Islet precursor cell (in vitro differentiated cells): ENCODE measurements around the gene TMEM191B.
"Not testable (repeated sequence)": the region's sequence is repeated elsewhere in the genome, so short reads cannot be mapped to it uniquely, and the experiment has no call there.

ENCODE experiments used
- DNase-seq: peaks from one replicate; pipeline ENCODE4 v3.0.0-alpha.2; 2018

The TMEM191B gene

DNA sequence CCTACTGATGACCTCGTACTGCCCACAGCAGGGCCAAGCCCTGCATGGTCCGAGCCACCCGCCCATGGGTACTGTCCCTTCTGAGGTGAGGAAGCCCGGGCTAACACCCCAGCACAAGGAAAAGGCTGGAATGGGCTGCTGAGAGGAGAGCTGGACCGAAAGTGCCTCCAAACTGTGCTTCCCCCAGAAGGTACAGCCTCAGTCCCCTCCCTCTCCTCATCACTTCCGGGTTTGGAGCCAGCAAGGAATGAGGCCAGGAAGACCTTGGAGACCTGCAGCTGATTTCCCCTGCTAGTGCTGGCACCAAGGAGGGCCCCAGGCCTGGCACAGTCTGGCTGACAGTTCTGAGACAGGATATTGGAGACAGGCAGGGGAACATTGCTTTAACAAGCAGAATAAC, 31.3 kb downstream of the TMEM191B start:
- DNase-seq, result not testable (repeated sequence)

DNA sequence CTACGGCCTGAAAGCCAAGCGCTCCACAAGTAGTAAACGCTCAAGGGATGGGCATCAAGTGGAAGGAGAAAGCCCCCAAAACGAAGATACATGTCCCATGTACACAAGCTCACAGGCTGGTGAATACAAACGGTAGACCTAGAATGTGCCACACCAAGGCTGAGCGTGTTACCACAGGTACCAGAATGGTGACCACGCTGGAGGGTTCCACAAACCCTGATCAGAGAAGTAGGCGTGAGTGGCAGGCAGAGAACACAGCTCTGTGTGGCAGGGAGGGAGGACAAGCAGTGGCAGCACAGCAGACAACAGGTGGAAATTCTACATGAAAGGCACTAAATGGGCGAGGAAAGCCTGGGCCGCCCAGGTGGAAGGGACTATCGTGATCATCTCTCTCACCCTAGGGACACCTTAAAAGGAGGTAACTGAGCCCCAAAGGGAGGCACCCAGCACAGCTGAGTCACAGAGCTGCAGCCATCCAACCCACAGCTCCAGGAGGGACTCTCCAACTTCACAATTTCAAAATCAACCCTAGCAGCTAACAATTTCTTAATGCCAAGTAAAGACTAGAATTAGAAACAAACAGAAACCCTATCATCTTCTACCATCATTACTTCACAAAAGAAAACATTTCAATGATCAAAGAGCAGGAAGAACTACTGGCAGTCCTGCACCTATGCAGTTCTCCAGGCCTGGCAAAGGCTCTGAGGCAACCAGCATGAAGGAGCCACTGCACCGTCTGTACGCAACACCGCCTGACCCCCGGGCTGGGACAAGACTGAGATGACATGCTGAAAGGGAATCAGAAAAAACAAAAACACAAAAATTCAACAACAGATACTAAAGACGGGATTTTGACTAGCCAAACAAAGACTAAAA, 32.7 kb downstream of the TMEM191B start:
- DNase-seq, result not testable (repeated sequence)

DNA sequence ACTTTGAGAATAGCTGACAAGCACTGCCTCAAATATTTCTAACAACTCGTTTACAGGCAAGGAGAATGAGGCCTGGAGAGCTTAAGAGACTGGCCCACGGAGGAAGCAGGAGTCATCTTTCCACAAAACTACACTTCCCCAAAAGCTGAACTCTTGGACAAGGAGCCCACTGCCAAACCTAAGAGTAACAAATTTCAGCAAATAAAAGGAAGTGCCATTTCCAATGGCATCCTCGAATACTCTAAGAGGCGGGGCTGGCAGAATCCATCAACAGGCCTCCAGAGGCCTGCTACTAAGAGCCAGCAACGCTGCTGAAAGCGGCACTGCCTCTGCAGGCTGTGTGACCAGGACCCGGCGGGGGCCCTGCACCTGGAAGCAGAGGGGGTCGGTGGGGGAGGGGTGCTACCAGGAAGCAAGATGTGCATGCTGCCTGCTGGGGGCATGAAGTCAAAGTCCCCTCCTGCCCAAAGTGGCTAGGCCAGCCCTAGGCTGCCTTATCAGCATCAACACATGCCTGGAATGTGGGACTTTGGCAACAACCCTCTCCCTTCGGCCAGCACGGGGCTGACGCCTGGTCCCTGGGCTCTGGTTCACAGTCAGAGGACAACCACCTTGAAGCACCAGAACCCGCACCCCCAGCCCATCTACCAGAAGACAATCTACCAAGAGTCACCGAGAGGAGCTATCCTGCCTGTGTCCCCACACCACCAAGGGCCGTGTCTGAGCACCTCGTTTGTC, 43.1 kb downstream of the TMEM191B start:
- DNase-seq, result not testable (repeated sequence)

DNA sequence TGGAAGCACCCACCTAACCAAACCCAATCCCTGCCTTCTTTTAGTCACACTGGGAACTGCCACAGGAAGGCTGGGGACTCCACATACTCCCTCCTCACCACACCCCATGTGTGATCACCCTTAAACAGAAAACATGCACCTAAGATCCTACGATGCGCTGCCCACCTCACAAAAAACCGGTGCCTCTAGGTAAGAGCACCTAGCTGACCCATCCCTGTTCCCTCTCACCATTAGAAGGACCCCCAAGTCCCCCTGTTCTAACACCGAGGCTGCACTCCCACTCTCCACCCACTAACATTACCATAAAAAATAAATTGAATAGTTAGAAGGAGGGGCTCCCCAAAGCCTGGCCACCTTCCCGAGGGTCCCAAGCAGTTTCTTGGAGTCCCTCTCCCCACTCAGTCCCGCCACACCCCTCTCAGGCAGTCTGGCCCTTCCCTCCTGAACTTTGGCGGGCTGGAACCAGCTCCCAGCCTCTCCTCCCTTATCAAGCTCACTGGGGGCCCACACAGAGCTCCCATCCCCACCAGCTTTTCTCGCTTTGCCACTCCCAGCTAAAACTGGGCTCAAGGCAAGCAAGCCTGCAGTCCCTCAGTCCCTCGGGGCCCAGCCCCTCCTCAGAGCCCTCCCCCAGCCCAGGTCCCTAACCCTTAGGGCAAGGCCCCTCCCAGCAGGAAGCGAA, 46.0 kb downstream of the TMEM191B start:
- not testable (repeated sequence) for DNase-seq

DNA sequence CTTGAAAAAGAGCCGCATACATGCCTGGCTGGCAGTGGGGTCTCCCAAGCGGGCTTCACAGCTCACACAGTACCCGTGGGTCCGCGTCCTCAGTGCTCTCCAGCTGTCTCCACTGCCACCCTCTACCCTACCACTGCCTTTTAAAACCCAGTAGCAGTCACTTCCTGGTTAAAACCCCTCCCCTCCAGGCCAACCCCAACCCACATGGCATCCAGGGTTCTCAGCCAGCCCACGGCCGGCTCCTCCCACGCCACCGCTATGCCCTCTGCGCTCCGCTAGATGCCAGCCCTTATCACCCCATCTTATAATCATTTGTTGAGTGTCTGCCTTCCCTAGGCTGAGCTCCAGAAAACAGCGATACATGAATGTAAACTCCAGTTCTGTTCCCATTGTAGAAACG, 47.0 kb downstream of the TMEM191B start:
- not testable (repeated sequence) for DNase-seq

DNA sequence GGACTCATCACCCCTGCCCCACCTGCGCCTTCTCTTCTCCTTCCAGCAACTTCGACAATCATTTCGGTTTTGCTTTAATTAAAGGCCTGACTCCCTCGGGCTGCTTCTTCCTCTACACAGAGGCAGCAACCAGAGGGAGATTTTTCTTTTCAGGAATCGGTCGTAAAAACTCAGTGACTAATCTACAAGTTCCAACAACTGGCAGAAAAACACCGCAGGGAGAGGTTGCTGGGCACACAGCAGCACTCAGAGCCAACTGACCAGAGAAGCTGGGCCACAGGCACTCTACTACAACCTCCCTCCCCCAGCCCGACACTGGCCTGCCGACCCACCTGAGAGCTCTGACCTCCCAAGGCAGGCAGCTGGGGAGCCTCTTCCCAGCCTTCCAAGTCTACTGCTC, 48.1 kb downstream of the TMEM191B start:
- DNase-seq, result not testable (repeated sequence)

DNA sequence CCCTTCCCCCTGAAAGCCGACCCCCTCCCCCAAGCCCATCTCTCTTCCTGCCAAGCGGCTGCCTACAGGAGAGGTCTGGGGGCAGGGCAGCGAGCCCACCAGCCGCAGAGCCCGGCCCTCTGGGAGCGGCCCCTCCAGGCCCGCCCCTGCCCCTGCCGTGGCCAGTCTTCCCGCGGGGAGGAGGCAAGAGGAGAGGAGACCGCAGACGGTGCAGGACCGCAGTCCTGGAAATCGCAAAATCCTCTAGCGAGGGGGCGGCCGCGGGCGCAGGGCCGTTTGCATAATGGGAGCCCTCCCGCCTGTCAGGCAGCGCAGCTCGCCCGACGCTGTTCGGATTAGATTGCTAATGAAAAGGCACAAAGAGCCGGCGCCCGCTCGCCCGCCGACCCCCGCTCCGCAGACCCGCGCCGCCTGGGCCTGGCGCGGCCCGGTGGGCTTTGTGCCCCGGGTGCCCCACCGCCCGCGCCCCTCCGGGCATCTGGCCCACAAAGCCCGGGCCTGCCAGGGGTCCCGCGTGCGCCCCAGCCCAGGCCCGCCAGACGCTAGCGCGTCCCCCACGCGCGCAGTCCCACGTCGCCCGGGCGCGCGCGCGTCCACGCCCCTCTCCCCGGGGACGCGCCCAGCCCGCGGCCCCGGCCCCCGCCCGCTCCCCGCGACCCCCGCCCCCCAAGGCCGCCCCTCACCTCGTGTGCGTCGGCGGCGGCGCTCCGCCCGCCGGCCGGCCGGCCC, 49.7 kb downstream of the TMEM191B start:
- DNase-seq, result not testable (repeated sequence)

DNA sequence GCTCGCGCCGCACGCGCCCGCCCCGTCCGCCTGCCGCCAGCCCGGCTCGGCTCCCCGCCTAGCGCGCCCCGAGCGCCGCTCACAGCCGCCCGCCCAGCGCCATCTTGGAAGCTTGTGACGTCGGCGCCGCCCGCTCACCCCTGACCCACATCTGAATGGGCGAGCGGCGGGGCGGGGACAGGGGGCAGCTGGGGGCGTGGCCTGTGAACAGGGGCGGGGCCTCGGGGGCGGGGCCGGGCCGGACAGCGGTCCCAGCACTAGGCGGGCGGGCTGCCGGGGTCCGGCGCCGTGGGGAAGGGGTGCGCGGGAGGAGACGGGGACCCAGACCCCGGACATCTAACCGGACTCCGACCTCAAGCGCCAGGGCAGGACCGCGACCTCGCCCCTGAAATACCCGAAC, 50.2 kb downstream of the TMEM191B start:
- DNase-seq, result not testable (repeated sequence)
